Activated naive CD4-positive, alpha-beta T cell treated with anti-CD3 and anti-CD28 coated beads for 36 hours (primary cell): ENCODE results near the gene S100A5. TPM values are rescaled to one million over a fixed set of nuclear protein-coding genes. Genes with fewer than 3 reads are reported as not detected.

ENCODE experiments used
- CTCF ChIA-PET: fragments of 350-600 bp; sonication (Branson Sonifier 250); formaldehyde crosslinking; loops from one replicate; lab custom pipeline; 2021; ENCODE audit warnings: antibody characterized with exemption; lab: Charles Lee
- DNase-seq: peaks from one replicate; pipeline ENCODE4 v3.0.0-alpha.2; 2020
- H3K27ac Mint-ChIP-seq: one replicate; pipeline ENCODE4 v1.8.0; 2021; ENCODE audit warnings: mild to moderate bottlenecking, mixed read lengths
- H3K27me3 Mint-ChIP-seq: one replicate; pipeline ENCODE4 v1.8.0; 2021; ENCODE audit warnings: low read depth, mixed read lengths
- H3K36me3 Mint-ChIP-seq: one replicate; pipeline ENCODE4 v1.8.0; 2021; ENCODE audit warnings: low read depth, mixed read lengths
- H3K4me1 Mint-ChIP-seq: one replicate; pipeline ENCODE4 v1.8.0; 2021; ENCODE audit warnings: low read depth, mixed read lengths
- H3K4me3 Mint-ChIP-seq: one replicate; pipeline ENCODE4 v1.8.0; 2021; ENCODE audit warnings: mild to moderate bottlenecking, moderate library complexity, mixed read lengths
- H3K9me3 Mint-ChIP-seq: one replicate; pipeline ENCODE4 v1.8.0; 2021; ENCODE audit warnings: mixed read lengths
- intact Hi-C: fragments of 100-400 bp; cut with micrococcal nuclease; formaldehyde crosslinking; loops from one replicate; pipeline ENCODE4 v1.15.1; 2023
- total RNA-seq, 2 experiments: library from RNA; stranded (reverse); gene quantifications; one replicate each; pipeline ENCODE4 v1.2.3, GENCODE V29; 2021

S100A5 gene
- total RNA-seq, 2 experiments from 2014 or later, result 0.89 to 0.93 TPM

- no peak overlapping the region for H3K4me3 Mint-ChIP-seq
- no peaks in the 10 kb centered on the region for H3K9me3 Mint-ChIP-seq
- no peaks in the 10 kb centered on the region for H3K27me3 Mint-ChIP-seq
- no peak overlapping the region for H3K27ac Mint-ChIP-seq
- intact Hi-C loops, result no loop called here
- no peaks in the 10 kb centered on the region for H3K36me3 Mint-ChIP-seq
- CTCF ChIA-PET, result interaction anchor here (0.8 to 1.5 kb wide), 2 partner anchors 10 to 20 kb away, joined by 4 to 5 read pairs; no protein-coding TSS in a partner anchor
- peaks cover under 1% of the 10 kb centered on the region for H3K4me1 Mint-ChIP-seq
- DNase-seq, result no peak
Observed at GRCh38 chr1:153553830-153554541, 13.3 kb upstream of the S100A5 start.

GRCh38 chr1:153553096-153553495 is 12.4 kb upstream of the S100A5 start:
- no peaks in the 10 kb centered on the region for H3K36me3 Mint-ChIP-seq
- no peaks in the 10 kb centered on the region for H3K27me3 Mint-ChIP-seq
- CTCF ChIA-PET, result interaction anchor here (1.5 kb wide), 1 partner anchor 19 kb away, joined by 5 read pairs; no protein-coding TSS in a partner anchor
- DNase-seq, result no peak
- intact Hi-C loops, result no loop called here
- H3K4me3 Mint-ChIP-seq, result no peak overlapping the region
- no peaks in the 10 kb centered on the region for H3K9me3 Mint-ChIP-seq
- no peak overlapping the region for H3K27ac Mint-ChIP-seq
- H3K4me1 Mint-ChIP-seq, result peaks cover 8% of the 10 kb centered on the region

DNA sequence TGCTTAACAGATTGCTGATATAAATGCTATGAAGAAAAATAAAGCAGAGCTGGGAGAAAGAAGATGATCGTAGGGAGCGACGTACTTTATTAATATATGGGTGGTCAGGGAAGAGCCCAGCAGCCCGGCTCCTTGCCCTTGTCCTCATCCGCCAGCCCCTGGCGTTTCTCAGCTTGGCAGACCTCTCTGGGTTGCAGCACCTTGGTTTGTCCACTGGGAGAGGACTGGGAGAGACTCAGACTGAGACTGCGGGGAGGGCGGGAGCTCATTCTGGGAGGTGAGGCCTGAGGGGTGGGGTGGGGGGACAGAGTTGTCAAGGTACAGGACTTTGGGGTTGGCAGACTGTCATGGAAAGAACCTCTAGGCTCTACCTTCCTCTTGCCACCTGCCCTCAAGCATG is 11.6 kb upstream of the S100A5 start:
- no peaks in the 10 kb centered on the region for H3K27me3 Mint-ChIP-seq
- no peak overlapping the region for H3K4me3 Mint-ChIP-seq
- intact Hi-C loops, result no loop called here
- no peak for DNase-seq
- no peaks in the 10 kb centered on the region for H3K9me3 Mint-ChIP-seq
- H3K36me3 Mint-ChIP-seq, result no peaks in the 10 kb centered on the region
- CTCF ChIA-PET, result no interaction called here
- H3K4me1 Mint-ChIP-seq, result peaks cover 9% of the 10 kb centered on the region
- no peak overlapping the region for H3K27ac Mint-ChIP-seq

GRCh38 chr1:153550827-153551500 is 10.2 kb upstream of the S100A5 start:
- Mint-ChIP-seq H3K27me3 (no peaks in the 10 kb centered on the region), H3K9me3 (no peaks in the 10 kb centered on the region), H3K4me1 (peaks cover 18% of the 10 kb centered on the region), H3K27ac (no peak overlapping the region), H3K36me3 (no peaks in the 10 kb centered on the region), H3K4me3 (no peak overlapping the region)
- CTCF ChIA-PET, result interaction anchor here (0.6 to 1.3 kb wide), 6 partner anchors 10 to 40 kb away, joined by 3 to 11 read pairs (median 3); no protein-coding TSS in a partner anchor
- intact Hi-C loops, result no loop called here
- DNase-seq, result no peak

DNA sequence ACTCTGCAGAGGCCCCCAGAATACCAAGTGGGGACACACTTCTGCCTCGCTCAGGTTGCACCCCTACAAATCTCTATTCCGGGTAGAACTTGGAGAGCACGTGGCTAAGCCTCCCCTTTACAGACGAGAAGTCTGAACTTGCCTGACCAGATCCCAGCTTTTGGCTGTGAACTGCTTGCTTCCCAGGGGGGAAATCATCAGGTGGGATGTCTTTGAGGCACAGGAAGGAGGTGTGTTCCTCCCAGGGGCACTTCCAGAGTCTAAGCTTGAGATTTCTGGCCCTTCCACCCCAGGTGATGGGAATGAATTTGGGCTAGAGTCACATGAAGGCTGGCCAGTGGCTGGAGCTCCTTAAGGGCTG is 9.6 kb upstream of the S100A5 start:
- no peak overlapping the region for H3K4me3 Mint-ChIP-seq
- CTCF ChIA-PET, result interaction anchor here (0.6 to 1.3 kb wide), 5 partner anchors 11 to 39 kb away, joined by 3 to 11 read pairs (median 3); no protein-coding TSS in a partner anchor
- H3K27ac Mint-ChIP-seq, result no peak overlapping the region
- H3K27me3 Mint-ChIP-seq, result no peaks in the 10 kb centered on the region
- H3K9me3 Mint-ChIP-seq, result no peaks in the 10 kb centered on the region
- DNase-seq, result no peak
- no peaks in the 10 kb centered on the region for H3K36me3 Mint-ChIP-seq
- H3K4me1 Mint-ChIP-seq, result peaks cover 24% of the 10 kb centered on the region
- intact Hi-C loops, result no loop called here

- intact Hi-C loops, result no loop called here
- CTCF ChIA-PET, result interaction anchor here (0.6 to 1.3 kb wide), 4 partner anchors 11 to 39 kb away, joined by 3 to 11 read pairs (median 4); no protein-coding TSS in a partner anchor
- Mint-ChIP-seq H3K27ac (no peak overlapping the region), H3K27me3 (no peaks in the 10 kb centered on the region), H3K4me3 (no peak overlapping the region), H3K4me1 (peaks cover 29% of the 10 kb centered on the region), H3K9me3 (no peaks in the 10 kb centered on the region), H3K36me3 (no peaks in the 10 kb centered on the region)
- DNase-seq, result no peak
Observed at GRCh38 chr1:153549741-153550397, 9.1 kb upstream of the S100A5 start.

GRCh38 chr1:153548722-153549688 is 8.3 kb upstream of the S100A5 start, which contains the start of gene S100A3:
TSS of gene S100A3 (minus strand) at chr1:153549258. CDS start at chr1:153548485, 773 bp downstream.
- CTCF ChIA-PET, result interaction anchor here (2.2 kb wide), 1 partner anchor 16 kb away, joined by 8 read pairs; no protein-coding TSS in a partner anchor
- Mint-ChIP-seq H3K36me3 (no peaks in the 10 kb centered on the region), H3K27ac (no peak within 1 kb of the TSS), H3K9me3 (no peaks in the 10 kb centered on the region), H3K4me1 (peaks cover 37% of the 10 kb centered on the region), H3K27me3 (no peaks in the 10 kb centered on the region), H3K4me3 (no peak within 1 kb of the TSS)
- no peak for DNase-seq
- intact Hi-C loops, result no loop called here

GRCh38 chr1:153547560-153548551 is 7.1 kb upstream of the S100A5 start:
- CTCF ChIA-PET, result interaction anchor here (0.7 to 2.2 kb wide), 3 partner anchors 9 to 15 kb away, joined by 3 to 8 read pairs (median 5); no protein-coding TSS in a partner anchor
- Mint-ChIP-seq H3K4me3 (no peak overlapping the region), H3K9me3 (no peaks in the 10 kb centered on the region), H3K4me1 (peaks cover 49% of the 10 kb centered on the region), H3K27me3 (no peaks in the 10 kb centered on the region), H3K27ac (no peak overlapping the region), H3K36me3 (no peaks in the 10 kb centered on the region)
- intact Hi-C loops, result no loop called here
- no peak for DNase-seq

DNA sequence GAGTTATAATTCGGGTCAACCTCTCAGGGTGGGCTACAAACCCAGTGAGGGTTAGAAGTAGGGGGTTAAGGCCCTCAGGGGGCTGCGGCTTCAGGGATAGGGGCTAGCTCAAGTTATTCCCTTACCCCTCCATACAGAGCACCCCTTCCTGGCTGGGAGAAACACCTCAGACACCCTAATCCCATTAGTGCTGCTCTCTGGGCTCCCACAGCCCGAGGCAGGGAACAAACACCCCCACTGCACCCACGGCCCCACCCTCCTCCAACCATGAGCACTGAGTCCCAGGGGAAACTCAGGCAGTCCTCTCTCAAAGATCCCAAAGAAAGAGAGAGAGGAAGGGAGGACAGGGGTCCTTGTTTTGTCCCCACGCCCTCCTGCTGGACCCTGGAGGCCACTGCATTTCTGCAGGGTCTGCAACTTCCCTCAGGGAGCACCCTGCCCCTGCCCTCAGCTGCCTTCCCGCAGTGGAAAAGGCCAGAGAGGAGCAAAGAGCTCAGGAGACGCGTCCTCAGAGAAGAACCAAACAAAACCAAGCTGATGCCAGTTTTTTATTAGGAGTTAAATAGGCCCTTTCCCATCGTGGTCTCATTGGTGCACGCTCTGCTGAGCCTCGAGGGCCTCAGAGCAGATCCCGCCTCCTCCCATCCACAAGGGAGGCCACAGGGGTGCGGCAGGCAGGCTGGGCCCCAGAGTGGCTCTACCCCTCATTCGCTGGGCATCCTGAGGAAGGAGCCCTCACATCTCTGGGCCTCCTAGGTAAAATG is 6.2 kb upstream of the S100A5 start:
- H3K27me3 Mint-ChIP-seq, result no peaks in the 10 kb centered on the region
- no peak overlapping the region for H3K4me3 Mint-ChIP-seq
- H3K4me1 Mint-ChIP-seq, result peaks cover 58% of the 10 kb centered on the region
- intact Hi-C loops, result no loop called here
- no peak for DNase-seq
- H3K36me3 Mint-ChIP-seq, result no peaks in the 10 kb centered on the region
- no peaks in the 10 kb centered on the region for H3K9me3 Mint-ChIP-seq
- H3K27ac Mint-ChIP-seq, result peak overlapping the region; percentile 15
- CTCF ChIA-PET, result interaction anchor here (0.7 to 3.9 kb wide), 5 partner anchors 10 to 26 kb away, joined by 3 to 47 read pairs (median 7); no protein-coding TSS in a partner anchor

- H3K36me3 Mint-ChIP-seq, result no peaks in the 10 kb centered on the region
- DNase-seq, result no peak
- H3K4me1 Mint-ChIP-seq, result peaks cover 64% of the 10 kb centered on the region
- intact Hi-C loops, result no loop called here
- H3K9me3 Mint-ChIP-seq, result no peaks in the 10 kb centered on the region
- H3K4me3 Mint-ChIP-seq, result no peak overlapping the region
- CTCF ChIA-PET, result interaction anchor here (0.6 to 3.9 kb wide), 5 partner anchors 9 to 39 kb away, joined by 3 to 47 read pairs (median 4); no protein-coding TSS in a partner anchor
- H3K27me3 Mint-ChIP-seq, result no peaks in the 10 kb centered on the region
- peak overlapping the region; percentile 93 for H3K27ac Mint-ChIP-seq
Observed at GRCh38 chr1:153546371-153546770, 5.6 kb upstream of the S100A5 start.
